Inferior parietal cortex (tissue), 1 donor: Measurements from ENCODE around the gene LRRC41.
"Not testable (repeated sequence)": the region's sequence is repeated elsewhere in the genome, so short reads cannot be mapped to it uniquely, and the experiment has no call there.

Experiments
- DNase-seq: peaks from one replicate; pipeline ENCODE4 v3.0.0-alpha.2; 2016; ENCODE audit errors: extremely low spot score

Gene LRRC41

GRCh38 chr1:46303038-46303871, at the start of gene LRRC41, which contains the start of gene UQCRH:
Gene LRRC41 (minus strand): TSS chr1:46303616. CDS start chr1:46303322, 294 bp downstream.
Gene UQCRH (plus strand): TSS chr1:46303698. CDS start chr1:46303767, 69 bp downstream.
- DNase-seq = peak; percentile 98

- no peak for DNase-seq
These were observed 48.9 kb upstream of the LRRC41 start for GRCh38 chr1:46352363-46352762.

- no peak for DNase-seq
These were observed 41.9 kb upstream of the LRRC41 start for GRCh38 chr1:46345281-46345680.

GRCh38 chr1:46344481-46344880, 41.1 kb upstream of the LRRC41 start:
- DNase-seq = no peak

GRCh38 chr1:46343705-46344104, 40.3 kb upstream of the LRRC41 start:
- DNase-seq = no peak

GRCh38 chr1:46343351-46343695, 39.9 kb upstream of the LRRC41 start:
- DNase-seq = no peak

GRCh38 chr1:46342677-46343350, 39.4 kb upstream of the LRRC41 start:
- DNase-seq = no peak

- no peak for DNase-seq
These were observed 38.8 kb upstream of the LRRC41 start for GRCh38 chr1:46342084-46342656.

- no peak for DNase-seq
These were observed 38.0 kb upstream of the LRRC41 start for GRCh38 chr1:46341222-46342083.

GRCh38 chr1:46340404-46341221, 37.2 kb upstream of the LRRC41 start, which contains the start of gene NSUN4:
Gene NSUN4 (plus strand): TSS chr1:46340807. CDS start chr1:46340827, 20 bp downstream.
- DNase-seq = peak; percentile 96

- not testable (repeated sequence) for DNase-seq
These were observed 34.0 kb upstream of the LRRC41 start for GRCh38 chr1:46337409-46337808.

GRCh38 chr1:46335081-46335480, 31.7 kb upstream of the LRRC41 start:
- DNase-seq = no peak

- DNase-seq = no peak
These were observed 30.6 kb upstream of the LRRC41 start for GRCh38 chr1:46334030-46334384.

GRCh38 chr1:46333300-46334029, 30.0 kb upstream of the LRRC41 start:
- DNase-seq = peak; percentile 25

- DNase-seq = not testable (repeated sequence)
These were observed 28.5 kb upstream of the LRRC41 start for GRCh38 chr1:46331786-46332540.

- DNase-seq = not testable (repeated sequence)
These were observed 27.0 kb upstream of the LRRC41 start for GRCh38 chr1:46330381-46330780.

GRCh38 chr1:46329807-46330206, 26.4 kb upstream of the LRRC41 start:
- not testable (repeated sequence) for DNase-seq

GRCh38 chr1:46328182-46328581, 24.8 kb upstream of the LRRC41 start:
- DNase-seq = not testable (repeated sequence)
